Endothelial cell of umbilical vein (primary cell): ENCODE results near the gene ADCY5.

Source experiments
- POLR2A ChIP-seq: IDR thresholded peaks from 2 replicates; pipeline ENCODE4 v1.6.1; 2012; ENCODE audit warnings: low read depth, mild to moderate bottlenecking, control low read depth, low read length
- TF ChIP-seq, protein P1 (sequence below), 2 donors: IDR thresholded peaks; 1 replicate in 1 of 2; 2 replicates in 1 of 2; pipeline ENCODE4 v1.5.1; 2011; ENCODE audit warnings: low read length in 2 of 2, mild to moderate bottlenecking in 2 of 2, moderate library complexity in 2 of 2, control low read depth in 1 of 2, inconsistent platforms in 1 of 2, low read depth in 1 of 2; ENCODE audit not compliant: insufficient read depth in 1 of 2; ENCODE audit errors: extremely low read depth in 1 of 2

DNA sequence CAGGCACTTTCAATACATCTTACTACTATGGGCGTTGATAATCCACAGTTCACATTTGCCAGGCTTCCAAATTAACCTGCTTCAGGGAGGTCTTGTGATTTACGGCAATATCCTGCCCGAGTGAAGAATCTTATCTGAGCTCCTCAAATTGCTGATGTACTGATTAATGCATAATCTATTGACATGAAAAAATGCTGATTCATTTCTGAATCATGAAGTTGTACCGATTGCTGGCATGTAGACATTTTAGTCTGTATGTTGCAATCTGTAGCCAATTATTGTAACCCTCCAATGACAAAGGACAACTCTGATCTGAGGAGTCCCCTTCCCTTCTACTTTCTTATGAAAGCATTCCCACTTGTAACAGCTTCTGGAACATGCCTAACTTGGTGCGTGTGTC lies 150.0 kb downstream of the ADCY5 start:
- TF ChIP-seq POLR2A: no peak
- TF ChIP-seq, protein P1, sequence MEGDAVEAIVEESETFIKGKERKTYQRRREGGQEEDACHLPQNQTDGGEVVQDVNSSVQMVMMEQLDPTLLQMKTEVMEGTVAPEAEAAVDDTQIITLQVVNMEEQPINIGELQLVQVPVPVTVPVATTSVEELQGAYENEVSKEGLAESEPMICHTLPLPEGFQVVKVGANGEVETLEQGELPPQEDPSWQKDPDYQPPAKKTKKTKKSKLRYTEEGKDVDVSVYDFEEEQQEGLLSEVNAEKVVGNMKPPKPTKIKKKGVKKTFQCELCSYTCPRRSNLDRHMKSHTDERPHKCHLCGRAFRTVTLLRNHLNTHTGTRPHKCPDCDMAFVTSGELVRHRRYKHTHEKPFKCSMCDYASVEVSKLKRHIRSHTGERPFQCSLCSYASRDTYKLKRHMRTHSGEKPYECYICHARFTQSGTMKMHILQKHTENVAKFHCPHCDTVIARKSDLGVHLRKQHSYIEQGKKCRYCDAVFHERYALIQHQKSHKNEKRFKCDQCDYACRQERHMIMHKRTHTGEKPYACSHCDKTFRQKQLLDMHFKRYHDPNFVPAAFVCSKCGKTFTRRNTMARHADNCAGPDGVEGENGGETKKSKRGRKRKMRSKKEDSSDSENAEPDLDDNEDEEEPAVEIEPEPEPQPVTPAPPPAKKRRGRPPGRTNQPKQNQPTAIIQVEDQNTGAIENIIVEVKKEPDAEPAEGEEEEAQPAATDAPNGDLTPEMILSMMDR (IDR thresholded peaks at IDR 0.05; ENCODE audit: extremely low read depth in 1 of 2, insufficient read depth in 1 of 2, low read depth in 1 of 2, low read length in 2 of 2): no peak
